HG03064 (cell line): ENCODE measurements around the gene ZC2HC1C.

ENCODE experiments used
- ATAC-seq: cut with Tn5 transposase; IDR thresholded peaks from one replicate; pipeline ENCODE4 v1.9.1; 2021; ENCODE audit warnings: low read depth; ENCODE audit not compliant: unreplicated experiment

Gene ZC2HC1C, protein sequence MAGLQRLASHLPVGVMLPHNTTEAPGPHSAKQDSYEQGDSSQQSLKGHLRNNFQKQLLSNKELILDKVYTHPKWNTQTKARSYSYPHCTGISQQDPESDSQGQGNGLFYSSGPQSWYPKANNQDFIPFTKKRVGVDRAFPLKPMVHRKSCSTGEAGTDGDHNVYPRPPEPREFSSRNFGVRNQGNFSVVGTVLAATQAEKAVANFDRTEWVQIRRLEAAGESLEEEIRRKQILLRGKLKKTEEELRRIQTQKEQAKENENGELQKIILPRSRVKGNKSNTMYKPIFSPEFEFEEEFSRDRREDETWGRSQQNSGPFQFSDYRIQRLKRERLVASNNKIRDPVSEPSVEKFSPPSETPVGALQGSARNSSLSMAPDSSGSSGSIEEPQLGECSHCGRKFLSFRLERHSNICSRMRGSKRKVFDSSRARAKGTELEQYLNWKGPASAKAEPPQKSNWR

DNA sequence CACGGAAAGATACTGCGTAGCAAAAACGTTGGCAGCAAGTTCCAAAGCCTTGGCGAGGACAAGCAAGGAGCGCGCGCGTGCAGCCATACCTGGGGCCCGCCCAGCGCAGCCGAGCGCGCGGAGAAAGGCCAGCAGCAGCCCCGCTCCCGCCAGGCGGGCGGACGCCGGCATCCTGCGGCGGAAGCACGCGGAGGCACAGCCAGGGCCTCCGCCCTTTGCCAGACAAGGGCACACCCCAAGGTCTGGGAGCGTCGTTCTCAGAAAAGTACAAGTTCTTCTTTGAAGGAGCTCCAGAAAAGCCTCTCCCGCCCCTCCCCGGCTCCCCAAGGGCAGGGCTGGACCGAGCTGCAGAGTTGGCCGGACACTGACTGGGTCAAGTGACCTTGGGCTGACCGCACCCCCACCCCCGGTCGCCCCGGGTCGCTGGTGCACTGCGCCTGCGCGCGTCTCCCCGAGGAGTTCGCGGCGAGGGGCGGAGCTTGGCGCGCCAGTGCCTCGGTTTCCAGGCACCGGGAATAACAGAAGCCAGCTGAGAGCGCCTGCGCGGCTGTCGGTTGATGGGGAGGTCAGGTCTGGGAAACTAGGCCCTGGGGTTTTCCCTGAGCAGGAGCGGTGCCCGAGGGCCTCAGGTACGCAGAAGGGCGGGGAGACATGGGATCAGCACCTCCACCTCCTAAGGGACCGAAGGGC lies at the start of gene ZC2HC1C:
ZC2HC1C (plus strand) TSS at position 521 of the 690 bp plus-strand sequence. CDS start 933 bp downstream, outside the sequence.
- no peak for ATAC-seq

DNA sequence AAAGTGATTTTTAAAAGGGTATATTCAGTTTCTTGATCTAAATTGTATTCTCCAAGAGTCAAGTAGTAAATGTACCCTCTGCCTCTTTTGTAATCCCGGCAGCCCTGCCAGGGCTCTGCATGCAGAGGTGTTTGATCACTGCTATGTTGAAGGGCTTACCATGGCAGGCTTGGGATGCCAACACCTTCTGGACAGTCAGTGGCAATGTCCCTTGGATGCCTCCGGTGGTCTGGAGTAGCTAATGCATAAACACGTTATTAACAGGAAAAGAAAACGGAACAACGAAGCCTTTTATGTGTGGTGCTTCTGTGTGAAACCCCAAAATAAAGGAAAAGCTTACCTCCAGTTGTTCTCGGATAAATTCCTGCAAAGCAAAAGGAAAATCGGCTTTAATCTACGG lies 46.8 kb upstream of the ZC2HC1C start:
- no peak for ATAC-seq

DNA sequence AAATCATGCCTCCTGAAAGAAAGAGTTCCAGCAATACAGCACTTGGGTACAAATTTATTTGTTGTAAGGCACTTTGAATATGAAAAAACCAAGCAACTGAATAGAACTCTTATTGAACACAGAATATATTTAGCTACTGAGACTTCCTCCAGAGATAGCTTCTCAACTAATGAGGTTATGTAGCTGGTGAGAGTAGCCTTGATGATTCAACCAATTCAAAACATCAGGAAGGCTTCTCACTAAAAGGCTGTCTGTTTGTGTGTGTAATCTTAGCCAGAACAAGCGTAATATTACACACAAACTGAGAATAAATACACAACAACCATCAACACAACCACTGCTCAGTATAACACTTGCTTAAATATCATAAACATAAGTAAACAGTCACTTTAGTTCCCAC lies 46.3 kb upstream of the ZC2HC1C start:
- no peak for ATAC-seq

DNA sequence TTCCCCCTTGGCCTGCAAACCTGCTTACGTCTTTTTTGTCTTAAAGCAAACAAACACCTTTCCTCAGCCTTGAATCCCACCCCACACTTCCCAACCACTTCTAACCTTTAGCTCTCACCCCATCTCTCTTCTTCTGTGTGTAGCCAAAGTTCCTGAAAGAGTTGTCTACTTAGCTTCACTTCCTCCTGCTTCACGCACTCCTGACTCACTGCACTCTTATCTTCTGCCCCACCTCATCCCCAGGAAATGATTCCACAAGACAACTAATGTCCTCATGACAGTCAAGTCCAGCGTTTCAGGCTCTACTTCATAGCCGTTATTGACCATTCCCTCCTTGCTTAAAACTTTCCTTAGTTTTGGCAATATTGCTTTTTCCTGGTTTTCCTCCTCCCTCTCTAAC lies 44.4 kb upstream of the ZC2HC1C start:
- ATAC-seq, result no peak

DNA sequence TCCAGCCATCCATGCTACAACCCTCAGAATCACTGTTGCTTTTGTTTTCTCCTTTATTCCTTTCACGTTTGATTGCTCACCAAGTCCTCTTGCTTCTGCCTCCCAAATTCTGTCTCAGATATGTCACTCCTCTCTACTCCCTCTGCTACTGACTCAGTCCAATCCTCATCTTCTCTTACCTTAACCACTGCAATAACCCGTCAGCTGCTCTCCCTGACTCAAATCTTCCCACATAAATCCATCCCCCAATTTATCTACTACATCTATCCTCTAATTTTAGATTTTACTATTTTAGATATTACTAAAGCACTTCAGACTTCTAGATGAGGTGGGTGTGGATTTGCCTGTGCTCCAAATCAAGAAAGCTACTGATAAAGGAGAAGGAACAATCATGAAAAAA lies 43.6 kb upstream of the ZC2HC1C start:
- no peak for ATAC-seq

DNA sequence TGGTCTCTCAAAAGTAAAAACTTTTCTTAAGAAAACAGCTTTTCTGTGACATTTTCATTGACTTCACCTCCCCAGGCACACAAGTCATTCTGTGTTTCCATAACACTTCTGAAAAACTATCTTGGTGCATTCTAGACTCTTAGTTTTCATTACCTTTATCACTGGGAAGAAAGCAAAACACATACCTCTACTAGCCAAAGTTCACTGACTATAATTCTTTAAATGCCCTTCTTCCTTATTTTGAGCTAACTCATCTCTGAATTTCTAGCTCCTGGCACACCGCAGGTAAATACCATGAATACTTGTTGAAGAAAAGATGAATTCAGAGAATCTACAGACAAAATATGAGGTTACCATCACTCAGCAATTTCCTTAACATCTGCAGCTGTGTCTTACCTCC lies 39.3 kb upstream of the ZC2HC1C start:
- no peak for ATAC-seq

DNA sequence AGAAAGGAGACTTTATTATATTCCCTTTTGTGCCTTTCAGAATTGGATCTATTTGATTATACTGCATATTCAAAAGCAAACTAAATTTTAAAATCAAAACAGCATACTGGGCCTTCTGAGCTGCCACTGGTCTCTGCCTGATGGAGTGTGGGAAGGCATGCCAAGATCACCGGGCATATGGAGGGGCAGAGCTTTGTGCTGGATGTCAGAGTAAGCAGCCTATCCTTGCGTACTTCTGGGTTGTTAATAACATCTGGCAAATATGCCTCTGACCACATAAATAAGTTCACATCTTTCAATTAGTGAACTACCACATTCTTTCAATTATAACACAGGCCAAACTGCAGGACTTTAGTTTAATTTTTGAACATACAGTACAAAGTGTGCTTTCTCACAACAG lies 36.5 kb upstream of the ZC2HC1C start:
- ATAC-seq, result no peak

DNA sequence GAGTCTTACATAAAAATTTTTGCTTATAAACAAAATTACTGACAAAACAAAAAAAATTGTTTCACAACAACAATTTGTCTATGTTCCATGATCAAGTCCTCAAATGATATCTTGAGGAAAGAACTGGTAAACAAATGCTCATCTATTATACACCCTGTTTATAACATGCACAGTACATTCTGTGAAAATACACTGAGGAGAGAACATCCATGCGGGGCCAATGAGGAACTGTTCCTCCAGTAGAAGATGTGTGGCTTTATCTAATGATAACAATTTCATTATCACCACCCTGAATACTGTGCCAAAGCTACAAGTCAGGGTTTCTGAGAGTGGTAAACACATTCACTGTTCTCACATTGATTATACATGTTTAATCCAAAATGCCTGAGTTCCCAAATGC lies 28.9 kb upstream of the ZC2HC1C start:
- no peak for ATAC-seq

DNA sequence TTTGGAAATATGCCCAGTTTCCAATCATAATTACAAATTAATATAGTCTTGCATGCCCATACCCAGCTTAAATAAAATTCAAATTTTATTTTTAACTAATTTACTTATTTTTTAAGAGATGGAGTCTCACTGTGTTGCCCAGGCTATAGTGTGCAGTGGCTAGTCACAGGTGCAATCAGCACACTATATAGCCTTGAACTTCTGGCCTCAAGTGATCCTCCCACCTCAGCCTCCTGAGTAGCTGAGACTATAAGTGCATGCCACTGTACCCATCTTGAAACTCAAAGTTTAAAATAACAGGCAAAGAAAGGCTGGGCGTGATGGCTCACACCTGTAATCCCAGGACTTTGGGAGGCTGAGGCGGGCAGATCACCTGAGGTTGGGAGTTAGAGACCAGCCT lies 28.5 kb upstream of the ZC2HC1C start:
- ATAC-seq, result no peak

DNA sequence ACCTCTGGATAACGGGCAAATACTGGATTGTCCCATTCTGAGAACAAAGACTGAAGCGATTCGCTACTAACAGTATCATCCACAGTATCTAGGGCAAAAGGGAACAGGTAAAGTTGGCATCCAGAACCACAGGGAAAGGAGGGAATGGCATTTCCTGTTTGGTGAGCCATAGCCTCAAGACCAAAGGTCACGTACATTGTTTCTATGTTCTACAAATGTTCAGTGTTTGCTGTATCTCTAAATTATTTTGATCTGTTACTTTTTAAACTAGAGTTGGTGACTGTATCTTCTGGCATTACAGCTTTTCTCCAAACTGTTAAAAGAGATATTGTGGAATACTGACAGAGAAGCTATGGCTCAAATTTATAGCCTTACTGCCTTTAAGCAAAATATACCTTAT lies 27.8 kb upstream of the ZC2HC1C start:
- ATAC-seq, result no peak

DNA sequence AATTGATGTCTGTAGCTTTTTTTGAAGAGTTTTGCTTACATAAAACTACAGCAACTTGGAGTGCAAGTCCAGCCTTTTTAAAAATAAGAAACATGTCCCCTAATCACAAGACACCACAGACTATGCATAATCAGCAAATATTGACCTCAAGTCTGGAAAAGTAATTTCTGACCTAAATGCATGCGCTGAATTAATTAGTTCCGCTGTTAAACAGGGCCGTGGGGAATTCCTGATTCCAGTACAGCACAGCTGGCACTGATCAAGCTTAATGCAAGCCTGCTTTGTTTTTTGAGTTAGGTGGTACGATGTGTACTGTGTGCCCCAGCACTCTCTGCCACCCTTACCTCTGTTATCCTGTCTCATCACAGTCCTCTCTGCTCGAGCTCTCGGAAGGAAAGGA lies 27.4 kb upstream of the ZC2HC1C start:
- ATAC-seq, result no peak

DNA sequence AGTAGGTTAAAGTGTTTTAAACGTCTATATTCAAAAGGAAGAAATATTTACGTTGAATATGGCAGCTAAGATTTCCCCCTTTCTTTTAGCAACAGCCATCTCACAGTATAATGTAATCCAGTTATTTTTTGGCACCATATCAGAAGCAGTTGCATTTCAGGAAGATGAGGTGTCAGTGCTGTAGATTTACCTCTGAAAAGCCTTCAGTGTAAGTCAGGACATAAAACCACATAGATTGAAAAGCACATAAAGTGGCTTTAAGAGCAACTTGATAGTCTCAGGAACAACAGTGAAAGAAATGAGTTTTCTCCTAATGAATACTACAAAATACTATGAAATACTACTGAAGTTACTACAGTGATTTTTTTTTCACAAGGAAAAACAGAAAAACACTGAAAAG lies 25.1 kb upstream of the ZC2HC1C start:
- no peak for ATAC-seq

DNA sequence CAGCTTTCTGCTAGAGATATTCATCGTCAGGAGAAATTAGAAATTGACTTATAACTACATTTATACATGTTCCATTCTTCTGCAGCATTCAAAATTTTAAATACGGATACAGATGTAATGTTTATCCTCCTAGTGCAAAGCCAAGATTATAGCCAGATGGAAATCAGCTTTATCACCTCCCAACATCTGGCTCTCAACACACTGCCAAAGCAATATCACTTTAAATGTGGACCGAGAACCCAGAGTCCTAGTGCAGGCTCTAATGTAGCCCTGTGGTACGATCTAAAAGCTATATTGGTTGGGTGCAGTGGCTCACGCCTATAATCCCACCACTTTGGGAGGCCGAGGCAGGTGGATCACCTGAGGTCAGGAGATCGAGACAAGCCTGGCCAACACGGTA lies 24.7 kb upstream of the ZC2HC1C start:
- ATAC-seq, result no peak

DNA sequence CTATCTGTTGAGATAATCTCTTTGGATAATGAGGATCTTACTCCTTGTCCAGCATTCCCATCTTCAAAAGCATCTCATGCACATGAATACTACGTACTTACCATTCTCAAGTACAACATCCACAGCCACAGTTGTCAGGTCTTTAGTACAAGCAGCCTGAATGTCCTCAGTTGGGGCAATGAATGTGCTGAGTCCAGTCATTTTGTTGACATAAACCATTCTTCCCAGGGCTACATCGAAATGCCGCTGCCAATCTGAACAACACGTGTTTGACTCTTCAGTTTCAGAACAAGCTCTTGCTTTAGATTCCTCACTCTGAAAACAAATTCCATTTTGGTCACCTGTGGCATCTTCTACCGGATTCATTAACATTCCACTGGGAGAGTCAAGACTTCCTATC lies 23.2 kb upstream of the ZC2HC1C start:
- no peak for ATAC-seq

DNA sequence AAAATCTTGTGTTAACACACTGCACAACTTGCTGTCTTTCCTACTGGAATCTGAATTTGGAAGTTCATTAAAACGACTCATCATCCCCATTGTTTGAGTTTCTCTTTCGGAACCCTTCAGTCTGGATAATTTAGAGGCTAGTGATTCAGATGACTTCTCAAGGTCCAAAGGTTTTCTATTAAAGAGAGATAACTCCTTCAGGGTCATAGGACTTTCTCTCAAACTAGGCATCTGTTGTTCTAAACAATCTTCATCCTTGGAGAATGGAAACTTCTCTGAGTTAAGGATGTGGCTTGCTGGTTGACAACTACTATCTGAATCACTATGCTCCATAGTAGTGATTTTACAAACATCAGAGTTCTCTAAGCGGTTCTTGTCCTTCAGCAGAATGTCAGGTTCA lies 22.5 kb upstream of the ZC2HC1C start:
- no peak for ATAC-seq

DNA sequence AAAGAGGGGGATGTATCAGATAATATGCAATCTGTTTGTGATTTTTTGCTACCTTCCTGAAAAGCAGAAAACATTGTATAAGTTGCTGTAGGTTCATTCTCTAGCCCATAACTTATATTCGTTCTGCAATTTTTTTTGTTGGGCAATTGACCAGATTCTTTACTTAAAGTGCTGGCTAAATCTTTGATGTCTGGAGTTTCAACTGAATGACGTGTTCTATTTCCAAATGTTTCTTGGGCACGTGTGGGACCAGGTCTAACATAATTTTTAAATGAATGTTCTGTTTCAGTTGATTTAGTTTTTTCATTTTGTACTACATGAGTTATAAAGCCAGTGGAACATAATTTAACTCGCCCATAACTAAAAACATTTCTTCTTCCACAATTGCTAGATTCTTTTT lies 21.9 kb upstream of the ZC2HC1C start:
- ATAC-seq, result no peak

DNA sequence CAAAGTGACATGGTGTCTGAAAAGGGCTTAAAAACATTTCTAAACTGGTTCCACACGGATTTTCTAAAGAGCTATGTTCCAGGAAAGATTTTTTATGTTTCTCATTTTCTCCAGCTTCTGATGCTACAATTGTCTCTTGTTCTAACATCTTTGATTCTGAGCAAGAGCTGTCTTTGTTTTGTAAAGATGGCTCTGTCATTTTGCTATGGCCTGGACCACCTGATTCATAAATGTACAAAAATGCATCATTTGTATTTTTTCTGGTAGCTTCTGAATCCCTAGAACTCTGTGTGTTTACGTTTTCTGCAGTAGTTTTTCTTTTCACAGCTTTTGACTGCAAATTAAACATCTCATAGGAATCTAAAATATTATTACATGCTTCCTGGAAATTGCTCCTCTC lies 21.3 kb upstream of the ZC2HC1C start:
- no peak for ATAC-seq

DNA sequence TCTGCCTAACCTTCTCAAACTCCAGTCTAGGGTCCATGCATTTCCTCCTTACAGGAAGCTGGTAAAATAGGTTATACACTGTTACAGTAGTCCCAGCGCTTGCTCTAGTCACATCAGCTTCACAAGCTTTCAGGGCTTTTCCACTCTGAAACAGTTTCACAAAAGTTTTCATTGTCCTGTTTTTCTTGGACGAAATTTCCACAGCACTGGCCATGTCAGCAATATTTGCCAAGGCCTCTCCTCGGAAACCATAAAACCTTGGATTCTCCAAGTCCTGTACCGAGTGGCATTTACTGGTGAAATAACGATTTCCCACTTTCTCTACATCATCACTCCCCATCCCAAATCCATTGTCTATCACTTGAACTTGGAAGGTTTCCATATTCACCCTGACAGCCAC lies 20.3 kb upstream of the ZC2HC1C start:
- no peak for ATAC-seq

DNA sequence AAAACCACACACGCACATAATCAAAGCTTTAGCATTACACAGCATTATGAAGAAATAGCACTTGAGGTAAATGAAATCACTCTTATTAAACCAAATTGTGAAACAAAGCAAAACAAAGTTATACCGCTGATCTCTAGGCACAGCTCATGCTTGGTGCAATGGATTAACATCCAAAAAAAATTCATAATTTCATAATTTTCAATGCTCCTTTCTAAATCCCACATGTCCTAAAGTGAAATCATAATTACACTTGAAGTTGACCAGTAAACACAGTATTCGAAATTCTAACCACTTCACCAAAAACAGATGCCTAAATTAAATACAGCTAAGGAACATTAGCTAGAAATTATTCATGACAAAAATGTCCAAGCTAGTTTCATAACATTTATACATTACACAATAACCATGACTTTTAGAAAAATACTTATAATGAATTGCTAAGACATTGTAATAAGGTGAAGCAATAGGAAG lies 19.7 kb upstream of the ZC2HC1C start:
- ATAC-seq, result no peak

DNA sequence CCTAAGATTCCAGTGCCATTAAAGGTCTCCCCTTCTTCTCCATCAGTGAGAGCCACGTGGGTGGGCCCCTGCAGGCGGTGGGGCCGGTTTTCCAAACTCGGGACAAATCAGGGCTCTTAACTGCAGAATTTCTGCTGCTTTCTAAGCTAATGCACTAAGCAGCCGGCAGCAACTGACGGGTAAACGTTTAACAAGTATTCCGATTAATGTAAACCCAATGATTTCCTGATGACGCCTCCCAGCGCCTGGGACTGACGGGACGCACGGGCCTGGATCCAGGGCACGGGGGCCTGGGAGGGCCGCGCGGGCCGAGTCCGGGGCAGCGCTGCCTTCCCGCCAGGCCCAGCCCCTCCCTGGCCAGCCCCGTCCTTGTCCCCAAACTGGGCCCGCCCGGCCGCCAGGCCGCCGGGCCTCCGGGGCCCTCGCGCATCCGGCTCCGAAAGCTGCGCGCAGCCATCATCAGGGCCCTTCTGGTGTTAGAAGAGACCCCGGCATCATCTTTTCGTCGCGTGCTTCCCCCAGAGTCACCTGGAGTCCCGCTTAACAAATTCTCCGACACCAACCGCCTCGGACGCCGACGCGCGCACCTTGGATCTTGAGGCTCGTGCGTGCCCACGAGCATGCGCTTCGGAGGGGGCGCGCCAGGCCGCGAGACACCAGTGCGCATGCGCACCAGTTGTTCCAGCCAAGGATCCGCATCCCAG lies 18.4 kb upstream of the ZC2HC1C start, which contains the start of gene MLH3:
MLH3 (minus strand) TSS at position 616 of the 704 bp plus-strand sequence. CDS start 1,812 bp downstream, outside the sequence.
- ATAC-seq, result peak; percentile 64

DNA sequence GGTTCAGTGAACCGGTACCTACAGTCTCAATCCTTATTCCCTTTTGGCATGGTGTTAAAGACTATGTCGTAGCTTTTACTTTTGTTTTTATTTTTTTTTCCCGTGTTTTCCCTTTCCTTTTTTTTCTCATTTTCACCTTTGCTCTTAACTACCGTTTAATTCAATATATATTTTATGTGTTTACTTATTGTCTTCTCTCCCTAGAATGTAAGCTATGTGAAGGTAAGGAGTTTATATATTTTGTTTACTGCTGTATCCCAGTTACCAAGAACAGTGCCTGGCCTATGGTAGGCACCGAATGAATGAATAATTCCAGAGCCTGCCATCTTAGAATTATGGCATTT lies 17.9 kb upstream of the ZC2HC1C start:
- ATAC-seq, result no peak
